SK-N-MC (cell line): ENCODE measurements around the gene MATCAP1.

Source experiments
- EZH2 ChIP-seq: fragments of 200-600 bp; sonication (generic); IDR thresholded peaks from one replicate; pipeline ENCODE4 v1.6.1; 2017; ENCODE audit warnings: antibody characterized with exemption
- POLR2AphosphoS5 ChIP-seq: IDR thresholded peaks from 2 replicates; pipeline ENCODE4 v1.6.1; 2012; ENCODE audit warnings: mild to moderate bottlenecking, low read depth, low read length, borderline replicate concordance

- TF ChIP-seq POLR2AphosphoS5 (no peak), EZH2 (no peak)
These were observed 24.8 kb downstream of the MATCAP1 start for GRCh38 chr16:67158637-67159600.
